Stimulated activated naive CD8-positive, alpha-beta T cell treated with anti-CD3 and anti-CD28 coated beads, Interleukin-15, Interleukin-2, amounts not matched to agents 100 ng/mL and 50 ng/mL, for 24 hours (primary cell): ENCODE measurements around the gene TPST1.
"Not testable (repeated sequence)": the region's sequence is repeated elsewhere in the genome, so short reads cannot be mapped to it uniquely, and the experiment has no call there.

ENCODE experiments used
- H3K27ac Mint-ChIP-seq: one replicate; pipeline ENCODE4 v1.8.0; 2021; ENCODE audit warnings: mild to moderate bottlenecking, mixed read lengths
- H3K27me3 Mint-ChIP-seq: one replicate; pipeline ENCODE4 v1.8.0; 2021; ENCODE audit warnings: mixed read lengths
- H3K36me3 Mint-ChIP-seq: one replicate; pipeline ENCODE4 v1.8.0; 2021; ENCODE audit warnings: low read depth, mixed read lengths
- H3K4me1 Mint-ChIP-seq: one replicate; pipeline ENCODE4 v1.8.0; 2021; ENCODE audit warnings: low read depth, mixed read lengths
- H3K4me3 Mint-ChIP-seq: one replicate; pipeline ENCODE4 v1.8.0; 2021; ENCODE audit warnings: mild to moderate bottlenecking, mixed read lengths
- H3K9me3 Mint-ChIP-seq: one replicate; pipeline ENCODE4 v1.8.0; 2021; ENCODE audit warnings: mixed read lengths

TPST1 gene

GRCh38 chr7:66377045-66377444, 171.9 kb downstream of the TPST1 start:
- H3K4me1 Mint-ChIP-seq = no peaks in the 10 kb centered on the region
- H3K4me3 Mint-ChIP-seq = no peak overlapping the region
- no peak overlapping the region for H3K27ac Mint-ChIP-seq
- H3K9me3 Mint-ChIP-seq = peaks cover 4% of the 10 kb centered on the region
- H3K36me3 Mint-ChIP-seq = peaks cover 29% of the 10 kb centered on the region
- no peaks in the 10 kb centered on the region for H3K27me3 Mint-ChIP-seq

- Mint-ChIP-seq H3K4me1 (no peaks in the 10 kb centered on the region), H3K27me3 (no peaks in the 10 kb centered on the region), H3K36me3 (peaks cover 35% of the 10 kb centered on the region), H3K9me3 (peaks cover 4% of the 10 kb centered on the region), H3K4me3 (no peak overlapping the region), H3K27ac (no peak overlapping the region)
These were observed 172.6 kb downstream of the TPST1 start for GRCh38 chr7:66377714-66378113.

GRCh38 chr7:66379542-66380160, 174.5 kb downstream of the TPST1 start:
- H3K27me3 Mint-ChIP-seq = no peaks in the 10 kb centered on the region
- no peak overlapping the region for H3K4me3 Mint-ChIP-seq
- H3K4me1 Mint-ChIP-seq = no peaks in the 10 kb centered on the region
- peaks cover 35% of the 10 kb centered on the region for H3K36me3 Mint-ChIP-seq
- peaks cover 4% of the 10 kb centered on the region for H3K9me3 Mint-ChIP-seq
- no peak overlapping the region for H3K27ac Mint-ChIP-seq

- Mint-ChIP-seq H3K36me3 (peaks cover 35% of the 10 kb centered on the region), H3K9me3 (peaks cover 4% of the 10 kb centered on the region), H3K27ac (no peak overlapping the region)
These were observed 175.2 kb downstream of the TPST1 start for GRCh38 chr7:66380272-66380888.

GRCh38 chr7:66382182-66382923, 177.2 kb downstream of the TPST1 start:
- peaks cover 29% of the 10 kb centered on the region for H3K36me3 Mint-ChIP-seq
- H3K4me1 Mint-ChIP-seq, H3K9me3 Mint-ChIP-seq, H3K27me3 Mint-ChIP-seq, H3K27ac Mint-ChIP-seq, H3K4me3 Mint-ChIP-seq: not testable (repeated sequence)

More at GRCh38 chr7:66380272-66380888, 175.2 kb downstream of the TPST1 start:
- H3K27me3 Mint-ChIP-seq = no peaks in the 10 kb centered on the region
- H3K4me1 Mint-ChIP-seq = no peaks in the 10 kb centered on the region
- H3K4me3 Mint-ChIP-seq = no peak overlapping the region

GRCh38 chr7:66385191-66385905, 180.2 kb downstream of the TPST1 start:
- H3K36me3 Mint-ChIP-seq = peaks cover 17% of the 10 kb centered on the region
- not testable (repeated sequence) for H3K4me1 Mint-ChIP-seq, H3K27me3 Mint-ChIP-seq, H3K27ac Mint-ChIP-seq, H3K4me3 Mint-ChIP-seq, H3K9me3 Mint-ChIP-seq

- peaks cover 14% of the 10 kb centered on the region for H3K36me3 Mint-ChIP-seq
- not testable (repeated sequence) for H3K27ac Mint-ChIP-seq, H3K4me1 Mint-ChIP-seq, H3K9me3 Mint-ChIP-seq, H3K4me3 Mint-ChIP-seq, H3K27me3 Mint-ChIP-seq
These were observed 190.0 kb downstream of the TPST1 start for GRCh38 chr7:66395128-66395571.

- H3K4me3 Mint-ChIP-seq, H3K27me3 Mint-ChIP-seq, H3K27ac Mint-ChIP-seq, H3K9me3 Mint-ChIP-seq, H3K4me1 Mint-ChIP-seq: not testable (repeated sequence)
- H3K36me3 Mint-ChIP-seq = peaks cover 14% of the 10 kb centered on the region
These were observed 190.9 kb downstream of the TPST1 start for GRCh38 chr7:66396052-66396451.

GRCh38 chr7:66398841-66399240, 193.7 kb downstream of the TPST1 start:
- H3K4me1 Mint-ChIP-seq, H3K27me3 Mint-ChIP-seq, H3K9me3 Mint-ChIP-seq, H3K27ac Mint-ChIP-seq, H3K4me3 Mint-ChIP-seq: not testable (repeated sequence)
- H3K36me3 Mint-ChIP-seq = peaks cover 28% of the 10 kb centered on the region

GRCh38 chr7:66399566-66399965, 194.4 kb downstream of the TPST1 start:
- peaks cover 6% of the 10 kb centered on the region for H3K9me3 Mint-ChIP-seq

GRCh38 chr7:66400400-66400799, 195.3 kb downstream of the TPST1 start:
- no peak overlapping the region for H3K4me3 Mint-ChIP-seq
- H3K27ac Mint-ChIP-seq = no peak overlapping the region
- H3K27me3 Mint-ChIP-seq = no peaks in the 10 kb centered on the region
- peaks cover 6% of the 10 kb centered on the region for H3K9me3 Mint-ChIP-seq
- H3K4me1 Mint-ChIP-seq = no peaks in the 10 kb centered on the region
- peaks cover 23% of the 10 kb centered on the region for H3K36me3 Mint-ChIP-seq

More at GRCh38 chr7:66399566-66399965, 194.4 kb downstream of the TPST1 start:
- Mint-ChIP-seq H3K4me1 (no peaks in the 10 kb centered on the region), H3K36me3 (peaks cover 28% of the 10 kb centered on the region), H3K27ac (no peak overlapping the region), H3K27me3 (no peaks in the 10 kb centered on the region), H3K4me3 (no peak overlapping the region)

GRCh38 chr7:66401126-66401525, 196.0 kb downstream of the TPST1 start:
- H3K36me3 Mint-ChIP-seq = peaks cover 23% of the 10 kb centered on the region
- H3K27me3 Mint-ChIP-seq, H3K9me3 Mint-ChIP-seq, H3K4me3 Mint-ChIP-seq, H3K27ac Mint-ChIP-seq, H3K4me1 Mint-ChIP-seq: not testable (repeated sequence)

GRCh38 chr7:66401932-66402331, 196.8 kb downstream of the TPST1 start:
- not testable (repeated sequence) for H3K27ac Mint-ChIP-seq, H3K4me3 Mint-ChIP-seq
- H3K36me3 Mint-ChIP-seq = peaks cover 23% of the 10 kb centered on the region

GRCh38 chr7:66403564-66403963, 198.4 kb downstream of the TPST1 start:
- H3K4me3 Mint-ChIP-seq = no peak overlapping the region
- H3K9me3 Mint-ChIP-seq = peaks cover 6% of the 10 kb centered on the region
- no peaks in the 10 kb centered on the region for H3K4me1 Mint-ChIP-seq
- H3K27me3 Mint-ChIP-seq = no peaks in the 10 kb centered on the region
- peaks cover 23% of the 10 kb centered on the region for H3K36me3 Mint-ChIP-seq
- no peak overlapping the region for H3K27ac Mint-ChIP-seq

More at GRCh38 chr7:66401932-66402331, 196.8 kb downstream of the TPST1 start:
- H3K9me3 Mint-ChIP-seq, H3K27me3 Mint-ChIP-seq, H3K4me1 Mint-ChIP-seq: not testable (repeated sequence)

GRCh38 chr7:66409493-66409892, 204.4 kb downstream of the TPST1 start:
- no peak overlapping the region for H3K4me3 Mint-ChIP-seq
- no peaks in the 10 kb centered on the region for H3K27me3 Mint-ChIP-seq
- H3K9me3 Mint-ChIP-seq = no peaks in the 10 kb centered on the region
- no peak overlapping the region for H3K27ac Mint-ChIP-seq
- H3K4me1 Mint-ChIP-seq = peaks cover 6% of the 10 kb centered on the region
- H3K36me3 Mint-ChIP-seq = no peaks in the 10 kb centered on the region
